ENCODE results near the gene LGALS3BP.

GRCh38 chr17:78979780-78980623 lies at the start of gene LGALS3BP:
- TF ChIP-seq, protein P1, sequence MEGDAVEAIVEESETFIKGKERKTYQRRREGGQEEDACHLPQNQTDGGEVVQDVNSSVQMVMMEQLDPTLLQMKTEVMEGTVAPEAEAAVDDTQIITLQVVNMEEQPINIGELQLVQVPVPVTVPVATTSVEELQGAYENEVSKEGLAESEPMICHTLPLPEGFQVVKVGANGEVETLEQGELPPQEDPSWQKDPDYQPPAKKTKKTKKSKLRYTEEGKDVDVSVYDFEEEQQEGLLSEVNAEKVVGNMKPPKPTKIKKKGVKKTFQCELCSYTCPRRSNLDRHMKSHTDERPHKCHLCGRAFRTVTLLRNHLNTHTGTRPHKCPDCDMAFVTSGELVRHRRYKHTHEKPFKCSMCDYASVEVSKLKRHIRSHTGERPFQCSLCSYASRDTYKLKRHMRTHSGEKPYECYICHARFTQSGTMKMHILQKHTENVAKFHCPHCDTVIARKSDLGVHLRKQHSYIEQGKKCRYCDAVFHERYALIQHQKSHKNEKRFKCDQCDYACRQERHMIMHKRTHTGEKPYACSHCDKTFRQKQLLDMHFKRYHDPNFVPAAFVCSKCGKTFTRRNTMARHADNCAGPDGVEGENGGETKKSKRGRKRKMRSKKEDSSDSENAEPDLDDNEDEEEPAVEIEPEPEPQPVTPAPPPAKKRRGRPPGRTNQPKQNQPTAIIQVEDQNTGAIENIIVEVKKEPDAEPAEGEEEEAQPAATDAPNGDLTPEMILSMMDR (IDR thresholded peaks at IDR 0.05): no peak
- TF ChIP-seq POLR2AphosphoS5 (IDR thresholded peaks at IDR 0.05; ENCODE audit: low read depth, low read length): peak; percentile 87

Data from Panc1 (cell line).